ENCODE data around the gene NUBP2. TPM values are rescaled to one million over a fixed set of nuclear protein-coding genes. Genes with fewer than 3 reads are reported as not detected.

Gene NUBP2
- total RNA-seq, 1 donor from 2014 or later = 55.6 TPM

- intact Hi-C loops (cut with micrococcal nuclease) = loop anchor here (5.0 kb wide), 2 partner anchors 64 to 186 kb away; partner anchors contain the start of genes MAPK8IP3 and NDUFB10
These were observed 11.4 kb upstream of the NUBP2 start, which contains the start of gene NME3 for GRCh38 chr16:1771188-1771863. Gene NME3, minus strand, starts transcription at chr16:1771543. Its CDS starts 9 bp downstream, at chr16:1771534.

GRCh38 chr16:1771864-1772361, 10.8 kb upstream of the NUBP2 start:
- intact Hi-C loops (cut with micrococcal nuclease) = loop anchor here (1.0 to 5.0 kb wide), 3 partner anchors 65 to 352 kb away; partner anchors contain the start of genes MAPK8IP3, NDUFB10 and UQCC4

GRCh38 chr16:1772362-1772907, 10.3 kb upstream of the NUBP2 start, which contains the start of gene EME2:
Gene EME2, plus strand, starts transcription at chr16:1772810. Its CDS starts 418 bp downstream, at chr16:1773228.
- intact Hi-C loops (cut with micrococcal nuclease) = loop anchor here (1.0 to 5.0 kb wide), 3 partner anchors 65 to 352 kb away; partner anchors contain the start of genes MAPK8IP3, NDUFB10 and UQCC4

GRCh38 chr16:1772908-1773702, 9.7 kb upstream of the NUBP2 start, which contains the start of gene MRPS34:
Gene MRPS34, minus strand, starts transcription at chr16:1773134. Its CDS starts 15 bp downstream, at chr16:1773119.
- intact Hi-C loops (cut with micrococcal nuclease) = loop anchor here (1.0 to 5.0 kb wide), 4 partner anchors 9 to 353 kb away; partner anchors contain the start of genes MAPK8IP3, NDUFB10, NUBP2 and SPSB3

- intact Hi-C loops (cut with micrococcal nuclease) = loop anchor here (1.0 to 5.0 kb wide), 3 partner anchors 8 to 183 kb away; partner anchors contain the start of genes MAPK8IP3, NDUFB10, NUBP2 and SPSB3
These were observed 8.9 kb upstream of the NUBP2 start for GRCh38 chr16:1773703-1774447.

GRCh38 chr16:1774448-1774780, 8.3 kb upstream of the NUBP2 start:
- intact Hi-C loops (cut with micrococcal nuclease) = loop anchor here (5.0 kb wide), 2 partner anchors 67 to 183 kb away; partner anchors contain the start of genes MAPK8IP3 and NDUFB10

- intact Hi-C loops (cut with micrococcal nuclease) = no loop called here
These were observed 7.5 kb upstream of the NUBP2 start for GRCh38 chr16:1775006-1775845.

GRCh38 chr16:1775846-1776671, 6.7 kb upstream of the NUBP2 start:
- intact Hi-C loops (cut with micrococcal nuclease) = no loop called here

GRCh38 chr16:1776672-1776955, 6.1 kb upstream of the NUBP2 start:
- intact Hi-C loops (cut with micrococcal nuclease) = no loop called here

- intact Hi-C loops (cut with micrococcal nuclease) = no loop called here
These were observed 5.8 kb upstream of the NUBP2 start for GRCh38 chr16:1776991-1777374.

- intact Hi-C loops (cut with micrococcal nuclease) = no loop called here
These were observed 5.2 kb upstream of the NUBP2 start for GRCh38 chr16:1777375-1778199.

GRCh38 chr16:1778200-1779179, 4.3 kb upstream of the NUBP2 start:
- intact Hi-C loops (cut with micrococcal nuclease) = no loop called here

- intact Hi-C loops (cut with micrococcal nuclease) = no loop called here
These were observed 3.5 kb upstream of the NUBP2 start for GRCh38 chr16:1779234-1779701.

GRCh38 chr16:1779741-1780676, 2.8 kb upstream of the NUBP2 start:
- intact Hi-C loops (cut with micrococcal nuclease) = loop anchor here (5.0 kb wide), 1 partner anchor 168 kb away; the partner anchor contains the start of genes CRAMP1 and IFT140

GRCh38 chr16:1780677-1781072, 2.1 kb upstream of the NUBP2 start:
- intact Hi-C loops (cut with micrococcal nuclease) = loop anchor here (5.0 kb wide), 1 partner anchor 168 kb away; the partner anchor contains the start of genes CRAMP1 and IFT140

All from T-helper 2 cell treated with Interferon-gamma antibody and Interleukin-4, amounts not matched to agents 100 ng/mL and 5 ng/mL, for 36 hours (primary cell).